ENCODE data around the gene SMTN. TPM values are rescaled to one million over a fixed set of nuclear protein-coding genes. Genes with fewer than 3 reads are reported as not detected.

Gene SMTN
- total RNA-seq, 4 donors from 2014 or later: 171 to 341 (median 219) TPM

- Histone ChIP-seq H3K27ac (no peak overlapping the region), H3K9me3 (no peaks in the 10 kb centered on the region), H3K36me3 (no peaks in the 10 kb centered on the region), H3K4me3 (no peak overlapping the region), H3K4me1 (no peaks in the 10 kb centered on the region), H3K27me3 (peaks cover 3% of the 10 kb centered on the region)
- DNase-seq: no peak
- in situ Hi-C loops (cut with MboI; ENCODE audit: low pct_ligation_motif_present in 1 of 4, low pct_unique_long_range_greater_than_20kb in 1 of 4, low sequenced_read_pairs in 3 of 4) (no loop called here), intact Hi-C loops (cut with DNase I; ENCODE audit: low total_unique reads) (no loop called here)
- TF ChIP-seq CTCF (IDR thresholded peaks at IDR 0.05): no peak
- no peak for TF ChIP-seq EP300 (IDR thresholded peaks at IDR 0.05; ENCODE audit: low read depth)
- no peak for TF ChIP-seq POLR2A (IDR thresholded peaks at IDR 0.05)
- no peak for TF ChIP-seq POLR2AphosphoS5 (IDR thresholded peaks at IDR 0.05)
- WGBS, 2 donors (ENCODE audit: low coverage in 1 of 2): 70% methylated on average over 10 of the region's 10 CpGs; no CpG with 5 or more reads in 1 of the 2 donors
Measured at GRCh38 chr22:31137721-31138120, 56.6 kb downstream of the SMTN start.

DNA sequence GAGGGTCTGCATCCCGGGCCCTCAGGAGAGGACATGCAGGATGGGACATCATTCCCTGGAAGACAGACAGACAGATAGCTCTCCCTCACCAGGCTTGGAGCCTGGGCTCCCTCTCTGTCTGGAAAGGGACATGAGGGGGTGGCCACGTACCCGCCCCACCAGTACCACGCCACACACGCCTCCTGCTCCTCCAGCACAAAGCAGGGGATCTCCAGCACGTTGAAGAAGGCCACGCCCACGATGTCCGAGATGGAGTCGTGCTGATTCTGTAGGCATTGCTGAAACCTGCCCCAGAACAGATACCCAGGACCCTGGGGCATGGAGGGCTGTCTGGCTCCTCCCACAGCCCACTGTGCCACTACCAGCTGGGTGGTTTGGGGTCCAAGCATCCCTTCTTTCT, 57.0 kb downstream of the SMTN start:
- Histone ChIP-seq H3K4me3 (no peak overlapping the region), H3K9me3 (no peaks in the 10 kb centered on the region), H3K27ac (no peak overlapping the region), H3K27me3 (peaks cover 3% of the 10 kb centered on the region), H3K4me1 (no peaks in the 10 kb centered on the region), H3K36me3 (no peaks in the 10 kb centered on the region)
- in situ Hi-C loops (cut with MboI; ENCODE audit: low pct_ligation_motif_present in 1 of 4, low pct_unique_long_range_greater_than_20kb in 1 of 4, low sequenced_read_pairs in 3 of 4) (no loop called here), intact Hi-C loops (cut with DNase I; ENCODE audit: low total_unique reads) (no loop called here)
- no peak for TF ChIP-seq POLR2AphosphoS5 (IDR thresholded peaks at IDR 0.05)
- TF ChIP-seq EP300 (IDR thresholded peaks at IDR 0.05; ENCODE audit: low read depth): no peak
- TF ChIP-seq POLR2A (IDR thresholded peaks at IDR 0.05): no peak
- no peak for TF ChIP-seq CTCF (IDR thresholded peaks at IDR 0.05)
- no peak for DNase-seq
- WGBS, 2 donors (ENCODE audit: low coverage in 1 of 2): 69% methylated on average over 10 of the region's 10 CpGs; no CpG with 5 or more reads in 1 of the 2 donors

- WGBS, 2 donors (ENCODE audit: low coverage in 1 of 2): 30 to 58% methylated on average over 2 to 3 of the region's 3 CpGs
Measured at GRCh38 chr22:31139066-31139465, 57.9 kb downstream of the SMTN start.

More at GRCh38 chr22:31139066-31139465, 57.9 kb downstream of the SMTN start:
- H3K27ac ChIP-seq: no peak overlapping the region
- intact Hi-C loops (cut with DNase I; ENCODE audit: low total_unique reads): no loop called here
- in situ Hi-C loops (cut with MboI; ENCODE audit: low pct_ligation_motif_present in 1 of 4, low pct_unique_long_range_greater_than_20kb in 1 of 4, low sequenced_read_pairs in 3 of 4): no loop called here
- no peaks in the 10 kb centered on the region for H3K4me1 ChIP-seq
- TF ChIP-seq CTCF (IDR thresholded peaks at IDR 0.05) (no peak), EP300 (IDR thresholded peaks at IDR 0.05; ENCODE audit: low read depth) (no peak), POLR2AphosphoS5 (IDR thresholded peaks at IDR 0.05) (no peak), POLR2A (IDR thresholded peaks at IDR 0.05) (no peak)
- H3K9me3 ChIP-seq: no peaks in the 10 kb centered on the region
- no peaks in the 10 kb centered on the region for H3K36me3 ChIP-seq
- peaks cover 3% of the 10 kb centered on the region for H3K27me3 ChIP-seq
- DNase-seq: no peak
- H3K4me3 ChIP-seq: no peak overlapping the region
